Endothelial cell of umbilical vein (primary cell): ENCODE results near the gene PHC2.

Experiments used
- EZH2 ChIP-seq: IDR thresholded peaks from 2 replicates; pipeline ENCODE4 v1.6.1; 2012; ENCODE audit warnings: borderline replicate concordance, low read depth, mild to moderate bottlenecking, moderate library complexity, low read length, inconsistent platforms; ENCODE audit not compliant: severe bottlenecking
- FOS ChIP-seq: IDR thresholded peaks from 2 replicates; pipeline ENCODE4 v1.6.1; 2011; ENCODE audit warnings: mild to moderate bottlenecking, low read length, moderate library complexity, borderline replicate concordance; ENCODE audit not compliant: insufficient read depth
- GATA2 ChIP-seq: IDR thresholded peaks from 2 replicates; pipeline ENCODE4 v1.7.0; 2011; ENCODE audit warnings: low read depth, mild to moderate bottlenecking, moderate library complexity, mixed read lengths, low read length; ENCODE audit not compliant: insufficient read length, insufficient read depth
- JUN ChIP-seq: IDR thresholded peaks from 2 replicates; pipeline ENCODE4 v1.6.1; 2011; ENCODE audit warnings: borderline replicate concordance, low read depth; ENCODE audit not compliant: insufficient read length, insufficient read depth
- MYC ChIP-seq: IDR thresholded peaks from one replicate; pipeline ENCODE4 v1.6.1; 2011; ENCODE audit warnings: mild to moderate bottlenecking, low read depth, low read length
- POLR2A ChIP-seq: IDR thresholded peaks from 2 replicates; pipeline ENCODE4 v1.6.1; 2012; ENCODE audit warnings: low read depth, mild to moderate bottlenecking, control low read depth, low read length
- POLR2AphosphoS5 ChIP-seq: IDR thresholded peaks from 2 replicates; pipeline ENCODE4 v1.6.1; 2012; ENCODE audit warnings: low read depth, mild to moderate bottlenecking, control low read depth, low read length, moderate library complexity; ENCODE audit not compliant: insufficient read depth
- TF ChIP-seq, protein P1 (sequence below), 2 donors: IDR thresholded peaks; 1 replicate in 1 of 2; 2 replicates in 1 of 2; pipeline ENCODE4 v1.5.1; 2011; ENCODE audit warnings: low read length in 2 of 2, mild to moderate bottlenecking in 2 of 2, moderate library complexity in 2 of 2, control low read depth in 1 of 2, inconsistent platforms in 1 of 2, low read depth in 1 of 2; ENCODE audit not compliant: insufficient read depth in 1 of 2; ENCODE audit errors: extremely low read depth in 1 of 2
- TF ChIP-seq, protein P2 (sequence below): IDR thresholded peaks from 2 replicates; pipeline ENCODE4 v1.6.1; 2011; ENCODE audit not compliant: insufficient read depth, insufficient read length

DNA sequence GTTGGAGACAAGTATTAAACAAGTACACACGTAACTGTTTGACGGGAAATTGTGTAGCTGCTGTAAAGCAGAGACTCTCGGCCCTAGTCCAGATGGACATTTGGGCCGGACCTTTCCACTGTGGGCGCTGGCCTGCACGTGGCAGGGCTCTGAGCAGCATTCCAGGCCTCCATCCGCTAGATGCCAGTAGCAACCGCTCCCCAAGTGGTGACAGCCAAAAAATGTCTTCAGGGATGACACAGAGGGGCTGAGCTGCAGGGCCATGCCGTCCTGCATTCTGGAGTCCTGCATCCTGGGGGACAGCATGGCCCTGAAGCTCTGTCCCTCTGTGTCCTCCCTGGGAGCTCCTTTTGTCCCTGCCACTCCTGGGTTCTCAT is 134.8 kb downstream of the PHC2 start:
- TF ChIP-seq, protein P1, sequence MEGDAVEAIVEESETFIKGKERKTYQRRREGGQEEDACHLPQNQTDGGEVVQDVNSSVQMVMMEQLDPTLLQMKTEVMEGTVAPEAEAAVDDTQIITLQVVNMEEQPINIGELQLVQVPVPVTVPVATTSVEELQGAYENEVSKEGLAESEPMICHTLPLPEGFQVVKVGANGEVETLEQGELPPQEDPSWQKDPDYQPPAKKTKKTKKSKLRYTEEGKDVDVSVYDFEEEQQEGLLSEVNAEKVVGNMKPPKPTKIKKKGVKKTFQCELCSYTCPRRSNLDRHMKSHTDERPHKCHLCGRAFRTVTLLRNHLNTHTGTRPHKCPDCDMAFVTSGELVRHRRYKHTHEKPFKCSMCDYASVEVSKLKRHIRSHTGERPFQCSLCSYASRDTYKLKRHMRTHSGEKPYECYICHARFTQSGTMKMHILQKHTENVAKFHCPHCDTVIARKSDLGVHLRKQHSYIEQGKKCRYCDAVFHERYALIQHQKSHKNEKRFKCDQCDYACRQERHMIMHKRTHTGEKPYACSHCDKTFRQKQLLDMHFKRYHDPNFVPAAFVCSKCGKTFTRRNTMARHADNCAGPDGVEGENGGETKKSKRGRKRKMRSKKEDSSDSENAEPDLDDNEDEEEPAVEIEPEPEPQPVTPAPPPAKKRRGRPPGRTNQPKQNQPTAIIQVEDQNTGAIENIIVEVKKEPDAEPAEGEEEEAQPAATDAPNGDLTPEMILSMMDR (IDR thresholded peaks at IDR 0.05; ENCODE audit: extremely low read depth in 1 of 2, insufficient read depth in 1 of 2, low read depth in 1 of 2, low read length in 2 of 2), result no peak
- TF ChIP-seq POLR2AphosphoS5, result no peak
- no peak for TF ChIP-seq POLR2A
- TF ChIP-seq EZH2, result no peak
- TF ChIP-seq JUN, result no peak
- TF ChIP-seq, protein P2, sequence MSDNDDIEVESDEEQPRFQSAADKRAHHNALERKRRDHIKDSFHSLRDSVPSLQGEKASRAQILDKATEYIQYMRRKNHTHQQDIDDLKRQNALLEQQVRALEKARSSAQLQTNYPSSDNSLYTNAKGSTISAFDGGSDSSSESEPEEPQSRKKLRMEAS, result no peak
- TF ChIP-seq FOS, result no peak
- no peak for TF ChIP-seq MYC
- no peak for TF ChIP-seq GATA2
